Adipose tissue (tissue), 3 donors: Measurements from ENCODE around the gene CCDC87. TPM values are rescaled to one million over a fixed set of nuclear protein-coding genes. Genes with fewer than 3 reads are reported as not detected.
"Not testable (repeated sequence)": the region's sequence is repeated elsewhere in the genome, so short reads cannot be mapped to it uniquely, and the experiment has no call there.

Experiments used
- H3K27ac ChIP-seq: one replicate; pipeline ENCODE4 v1.5.1; 2013; ENCODE audit warnings: low read depth, low read length
- WGBS, 3 donors: extraction: QIAGEN DNeasy Blood & Tissue Kit; methylation state at CpG; one replicate each; pipeline ENCODE4 v1.1.7; 2013; 5-methylcytosine and 5-hydroxymethylcytosine counted together
- polyA plus RNA-seq, 3 donors: library from polyadenylated mRNA; stranded (reverse); fragments of 200-250 nt; gene quantifications; one replicate each; pipeline ENCODE4 v1.2.3, GENCODE V29; 2013
- donor health status: healthy with polysubstance abuse.
- donor health status: Bipolar disorder and iron deficiency.
- donor health status: healthy.

The CCDC87 gene
- polyA plus RNA-seq, 3 donors: 0.04 to 0.17 TPM; not detected in 1

- WGBS, 3 donors: 25 to 60% (median 27%) methylated on average over 26 of the region's 26 CpGs
- H3K27ac ChIP-seq: no peak overlapping the region
Observed at GRCh38 chr11:66543263-66544107, 49.4 kb downstream of the CCDC87 start.

- H3K27ac ChIP-seq: no peak overlapping the region
- WGBS, 3 donors: 48 to 82% (median 74%) methylated on average over 10 of the region's 10 CpGs
Observed at GRCh38 chr11:66542362-66542761, 50.5 kb downstream of the CCDC87 start.

- H3K27ac ChIP-seq: no peak overlapping the region
- 68 to 86% (median 78%) methylated on average over 4 of the region's 4 CpGs for WGBS, 3 donors
Observed at GRCh38 chr11:66541892-66542291, 51.0 kb downstream of the CCDC87 start.

GRCh38 chr11:66540598-66540997 is 52.3 kb downstream of the CCDC87 start:
- WGBS, 3 donors: 54 to 85% (median 65%) methylated on average over 6 to 8 of the region's 8 CpGs
- H3K27ac ChIP-seq: not testable (repeated sequence)

Other genes starting within 250 kb of the CCDC87 start
- gene BRMS1, start 248.0 kb downstream of the CCDC87 start, polyA plus RNA-seq: 10 to 100 TPM; 33.5 to 40.2 (median 36.4) TPM
- gene B4GAT1, start 245.4 kb downstream of the CCDC87 start, polyA plus RNA-seq: 10 to 100 TPM; 12.5 to 19.9 (median 17.9) TPM
- gene SLC29A2, start 221.3 kb downstream of the CCDC87 start, polyA plus RNA-seq: 1 to 10 TPM; 6.7 to 9.4 (median 6.8) TPM
- gene NPAS4, start 172.0 kb downstream of the CCDC87 start, polyA plus RNA-seq: under 1 TPM in 2 of 3 donors, not detected in 1; 0.06 to 0.07 TPM
- gene MRPL11, start 154.2 kb downstream of the CCDC87 start, polyA plus RNA-seq: 10 to 100 TPM; 30.2 to 53.6 (median 42.9) TPM
- 10 to 100 TPM in 1 of 3 donors, 1 to 10 TPM in 2; 3.9 to 10.0 (median 5.8) TPM for gene PELI3, start 126.2 kb downstream of the CCDC87 start, polyA plus RNA-seq
- 10 to 100 TPM; 15.1 to 29.0 (median 18.6) TPM for gene DPP3, start 112.6 kb downstream of the CCDC87 start, polyA plus RNA-seq
- gene BBS1, start 82.4 kb downstream of the CCDC87 start, polyA plus RNA-seq: 10 to 100 TPM; 11.5 to 15.5 (median 12.3) TPM
- 10 to 100 TPM in 2 of 3 donors, 1 to 10 TPM in 1; 8.2 to 12.2 (median 10.8) TPM for gene ZDHHC24, start 47.0 kb downstream of the CCDC87 start, polyA plus RNA-seq
- under 1 TPM in 2 of 3 donors, not detected in 1; 0.03 to 0.15 TPM for gene ACTN3, start 46.2 kb downstream of the CCDC87 start, polyA plus RNA-seq
- gene CTSF, start 24.5 kb downstream of the CCDC87 start, polyA plus RNA-seq: 10 to 100 TPM; 22.4 to 73.7 (median 40.3) TPM
- gene CCS, start 122 bp upstream of the CCDC87 start, polyA plus RNA-seq: 10 to 100 TPM; 33.7 to 45.1 (median 41.2) TPM
- 10 to 100 TPM; 21.1 to 35.3 (median 33.4) TPM for gene RBM14, start 23.6 kb upstream of the CCDC87 start, polyA plus RNA-seq
- gene RBM4, start 45.6 kb upstream of the CCDC87 start, polyA plus RNA-seq: 100 to 1,000 TPM in 1 of 3 donors, 10 to 100 TPM in 2; 79.9 to 103 (median 97.5) TPM
- 10 to 100 TPM in 2 of 3 donors, 1 to 10 TPM in 1; 9.5 to 13.5 (median 10.1) TPM for gene RBM4B, start 84.8 kb upstream of the CCDC87 start, polyA plus RNA-seq
- 10 to 100 TPM in 1 of 3 donors, 1 to 10 TPM in 1, under 1 TPM in 1; 0.22 to 22.3 (median 1.5) TPM for gene SPTBN2, start 136.2 kb upstream of the CCDC87 start, polyA plus RNA-seq